Osteoblast (primary cell): ENCODE measurements around the gene LPA. TPM values are rescaled to one million over a fixed set of nuclear protein-coding genes. Genes with fewer than 3 reads are reported as not detected.

Experiments used
- DNase-seq: peaks from one replicate; pipeline ENCODE4 v3.0.0; 2011; ENCODE audit warnings: low spot score, mixed read lengths; ENCODE audit not compliant: insufficient read length; ENCODE audit errors: missing footprints
- H2AFZ ChIP-seq: 2 replicates; pipeline ENCODE4 v1.6.0; 2011; ENCODE audit warnings: mild to moderate bottlenecking, low read length
- H3K27ac ChIP-seq: 2 replicates; pipeline ENCODE4 v1.5.1; 2011; ENCODE audit warnings: mild to moderate bottlenecking, low read depth, low read length, moderate library complexity
- H3K27me3 ChIP-seq: 2 replicates; pipeline ENCODE4 v1.6.0; 2012; ENCODE audit warnings: mild to moderate bottlenecking, control low read depth, inconsistent platforms, low read length, moderate library complexity; ENCODE audit not compliant: insufficient read depth
- H3K36me3 ChIP-seq: 2 replicates; pipeline ENCODE4 v1.5.1; 2011; ENCODE audit warnings: mild to moderate bottlenecking, low read length, control low read depth, moderate library complexity; ENCODE audit not compliant: insufficient read depth
- H3K4me1 ChIP-seq: 2 replicates; pipeline ENCODE4 v1.5.1; 2011; ENCODE audit warnings: mild to moderate bottlenecking, low read length, control low read depth, moderate library complexity; ENCODE audit not compliant: insufficient read depth
- H3K4me2 ChIP-seq: 2 replicates; pipeline ENCODE4 v1.6.0; 2011; ENCODE audit warnings: mild to moderate bottlenecking, low read length; ENCODE audit not compliant: insufficient read depth
- H3K4me3 ChIP-seq: fragments of 200-600 bp; sonication (generic); 3 replicates; pipeline ENCODE4 v1.5.1; 2012; ENCODE audit warnings: mild to moderate bottlenecking, low read length, inconsistent platforms; ENCODE audit not compliant: insufficient read depth
- H3K79me2 ChIP-seq: 2 replicates; pipeline ENCODE4 v1.6.0; 2012; ENCODE audit warnings: mild to moderate bottlenecking, low read length, control low read depth, inconsistent platforms; ENCODE audit not compliant: insufficient read depth
- H3K9me3 ChIP-seq: 2 replicates; pipeline ENCODE4 v1.5.1; 2011; ENCODE audit warnings: low read depth, low read length, control low read depth
- H4K20me1 ChIP-seq: 2 replicates; pipeline ENCODE4 v1.6.0; 2012; ENCODE audit warnings: mild to moderate bottlenecking, low read length, control low read depth; ENCODE audit not compliant: insufficient read depth
- CTCF ChIP-seq: IDR thresholded peaks from 2 replicates; pipeline ENCODE4 v1.5.1; 2011; ENCODE audit warnings: mild to moderate bottlenecking, low read depth, low read length, moderate library complexity; ENCODE audit errors: extremely low read depth
- total RNA-seq: library from RNA; depleted of rRNA; stranded (reverse); fragments of >200 nt; gene quantifications from 2 replicates; pipeline ENCODE4 v1.2.3, GENCODE V29; 2012

Gene LPA
- total RNA-seq, 1 donor = not detected

GRCh38 chr6:160510199-160510598 is 153.9 kb downstream of the LPA start:
- DNase-seq = peak; percentile 55
- no peak for TF ChIP-seq CTCF
- no peaks in the 10 kb centered on the region for H3K4me1 ChIP-seq

GRCh38 chr6:160509610-160510009 is 154.5 kb downstream of the LPA start:
- no peaks in the 10 kb centered on the region for H3K27me3 ChIP-seq
- H3K4me3 ChIP-seq = no peak overlapping the region
- no peak overlapping the region for H3K4me2 ChIP-seq
- no peaks in the 10 kb centered on the region for H3K9me3 ChIP-seq
- H3K79me2 ChIP-seq = no peaks in the 10 kb centered on the region
- no peak overlapping the region for H3K27ac ChIP-seq
- H3K4me1 ChIP-seq = no peaks in the 10 kb centered on the region
- H4K20me1 ChIP-seq = no peaks in the 10 kb centered on the region
- DNase-seq = no peak
- no peaks in the 10 kb centered on the region for H3K36me3 ChIP-seq
- peak overlapping the region; percentile 62 for H2AFZ ChIP-seq
- no peak for TF ChIP-seq CTCF

More at GRCh38 chr6:160510199-160510598, 153.9 kb downstream of the LPA start:
- peak overlapping the region; percentile 62 for H2AFZ ChIP-seq
- H3K27ac ChIP-seq = no peak overlapping the region
- H3K36me3 ChIP-seq = no peaks in the 10 kb centered on the region
- H3K9me3 ChIP-seq = no peaks in the 10 kb centered on the region
- no peaks in the 10 kb centered on the region for H3K79me2 ChIP-seq
- no peak overlapping the region for H3K4me2 ChIP-seq
- H3K4me3 ChIP-seq = no peak overlapping the region
- H4K20me1 ChIP-seq = no peaks in the 10 kb centered on the region
- no peaks in the 10 kb centered on the region for H3K27me3 ChIP-seq

- Histone ChIP-seq H3K79me2 (no peaks in the 10 kb centered on the region), H2AFZ (no peak overlapping the region), H3K4me1 (no peaks in the 10 kb centered on the region), H3K27me3 (no peaks in the 10 kb centered on the region), H4K20me1 (no peaks in the 10 kb centered on the region), H3K27ac (no peak overlapping the region), H3K4me2 (no peak overlapping the region), H3K9me3 (no peaks in the 10 kb centered on the region), H3K36me3 (no peaks in the 10 kb centered on the region), H3K4me3 (no peak overlapping the region)
- DNase-seq = no peak
- TF ChIP-seq CTCF = no peak
Observed at GRCh38 chr6:160508599-160508998, 155.5 kb downstream of the LPA start.

- H3K79me2 ChIP-seq = no peaks in the 10 kb centered on the region
- DNase-seq = no peak
Observed at GRCh38 chr6:160507420-160507819, 156.7 kb downstream of the LPA start.

More at GRCh38 chr6:160507420-160507819, 156.7 kb downstream of the LPA start:
- Histone ChIP-seq H3K4me1 (no peaks in the 10 kb centered on the region), H3K27ac (no peak overlapping the region), H3K36me3 (no peaks in the 10 kb centered on the region), H3K4me3 (no peak overlapping the region), H4K20me1 (no peaks in the 10 kb centered on the region), H3K9me3 (peaks cover 2% of the 10 kb centered on the region), H3K27me3 (no peaks in the 10 kb centered on the region), H3K4me2 (no peak overlapping the region), H2AFZ (no peak overlapping the region)
- TF ChIP-seq CTCF = no peak
